ENCODE data around the gene EOMES. TPM values are rescaled to one million over a fixed set of nuclear protein-coding genes. Genes with fewer than 3 reads are reported as not detected.

EOMES gene
- total RNA-seq, 2 experiments from 2014 or later = 4.6 to 5.6 TPM

GRCh38 chr3:27729325-27729724 is 7.2 kb upstream of the EOMES start:
- Mint-ChIP-seq H3K4me3 (no peak overlapping the region), H3K36me3 (ENCODE audit: low read depth) (no peaks in the 10 kb centered on the region), H3K27ac (no peak overlapping the region), H3K9me3 (no peaks in the 10 kb centered on the region), H3K4me1 (peaks cover 38% of the 10 kb centered on the region), H3K27me3 (peaks cover 80% of the 10 kb centered on the region)
- CTCF ChIA-PET = interaction anchor here (1.4 to 3.2 kb wide), 2 partner anchors 10 to 17 kb away, joined by 6 to 25 read pairs; no protein-coding TSS in a partner anchor
- POLR2A ChIA-PET = no interaction called here
- no peak for DNase-seq

- Mint-ChIP-seq H3K4me3 (peak overlapping the region; percentile 35), H3K27ac (no peak overlapping the region), H3K4me1 (peaks cover 47% of the 10 kb centered on the region), H3K27me3 (peaks cover 88% of the 10 kb centered on the region), H3K36me3 (ENCODE audit: low read depth) (no peaks in the 10 kb centered on the region), H3K9me3 (no peaks in the 10 kb centered on the region)
- ChIA-PET POLR2A (interaction anchor here (1.4 to 2.1 kb wide), 2 partner anchors 16 to 133 kb away, joined by 3 to 9 read pairs; no protein-coding TSS in a partner anchor), CTCF (interaction anchor here (1.0 to 3.2 kb wide), 4 partner anchors 9 to 132 kb away, joined by 3 to 25 read pairs (median 6); no protein-coding TSS in a partner anchor)
- peak; percentile 30 for DNase-seq
Measured at GRCh38 chr3:27728195-27729087, 6.3 kb upstream of the EOMES start.

GRCh38 chr3:27726240-27726639 is 4.1 kb upstream of the EOMES start:
- DNase-seq = no peak
- no peaks in the 10 kb centered on the region for H3K9me3 Mint-ChIP-seq
- no peak overlapping the region for H3K27ac Mint-ChIP-seq
- ChIA-PET CTCF (interaction anchor here (3.2 kb wide), 1 partner anchor 14 kb away, joined by 25 read pairs; no protein-coding TSS in a partner anchor), POLR2A (no interaction called here)
- no peaks in the 10 kb centered on the region for H3K36me3 Mint-ChIP-seq (ENCODE audit: low read depth)
- H3K4me1 Mint-ChIP-seq = peaks cover 56% of the 10 kb centered on the region
- H3K27me3 Mint-ChIP-seq = peaks cover 87% of the 10 kb centered on the region
- no peak overlapping the region for H3K4me3 Mint-ChIP-seq

GRCh38 chr3:27724459-27725197 is 2.5 kb upstream of the EOMES start:
- no peak overlapping the region for H3K27ac Mint-ChIP-seq
- peak overlapping the region; percentile 84 for H3K4me3 Mint-ChIP-seq
- peaks cover 87% of the 10 kb centered on the region for H3K27me3 Mint-ChIP-seq
- peaks cover 52% of the 10 kb centered on the region for H3K4me1 Mint-ChIP-seq
- DNase-seq = no peak
- ChIA-PET POLR2A (interaction anchor here (5.3 kb wide), 1 partner anchor 12 kb away, joined by 35 read pairs; no protein-coding TSS in a partner anchor), CTCF (interaction anchor here (1.2 to 5.4 kb wide), 3 partner anchors 9 to 611 kb away, joined by 3 to 109 read pairs (median 21); no protein-coding TSS in a partner anchor)
- H3K36me3 Mint-ChIP-seq (ENCODE audit: low read depth) = peaks cover 6% of the 10 kb centered on the region
- H3K9me3 Mint-ChIP-seq = no peaks in the 10 kb centered on the region

- no peak for DNase-seq
- peak overlapping the region; percentile 84 for H3K4me3 Mint-ChIP-seq
- H3K4me1 Mint-ChIP-seq = peaks cover 46% of the 10 kb centered on the region
- peaks cover 87% of the 10 kb centered on the region for H3K27me3 Mint-ChIP-seq
- H3K9me3 Mint-ChIP-seq = no peaks in the 10 kb centered on the region
- no peak overlapping the region for H3K27ac Mint-ChIP-seq
- ChIA-PET CTCF (interaction anchor here (0.6 to 5.4 kb wide), 11 partner anchors 9 to 612 kb away, joined by 3 to 109 read pairs (median 7); no protein-coding TSS in a partner anchor), POLR2A (interaction anchor here (1.1 to 5.3 kb wide), 3 partner anchors 11 to 563 kb away, joined by 3 to 35 read pairs (median 7); no protein-coding TSS in a partner anchor)
- H3K36me3 Mint-ChIP-seq (ENCODE audit: low read depth) = peaks cover 6% of the 10 kb centered on the region
Measured at GRCh38 chr3:27723815-27724458, 1.8 kb upstream of the EOMES start.

- ChIA-PET CTCF (interaction anchor here (0.6 to 5.4 kb wide), 13 partner anchors 8 to 612 kb away, joined by 3 to 109 read pairs (median 6); no protein-coding TSS in a partner anchor), POLR2A (interaction anchor here (0.9 to 5.3 kb wide), 4 partner anchors 11 to 625 kb away, joined by 3 to 35 read pairs (median 5); partner anchors contain the start of genes AZI2 and ZCWPW2)
- peaks cover 86% of the 10 kb centered on the region for H3K27me3 Mint-ChIP-seq
- no peak overlapping the region for H3K27ac Mint-ChIP-seq
- H3K4me1 Mint-ChIP-seq = peaks cover 44% of the 10 kb centered on the region
- no peaks in the 10 kb centered on the region for H3K9me3 Mint-ChIP-seq
- peaks cover 7% of the 10 kb centered on the region for H3K36me3 Mint-ChIP-seq (ENCODE audit: low read depth)
- peak overlapping the region; percentile 84 for H3K4me3 Mint-ChIP-seq
- no peak for DNase-seq
Measured at GRCh38 chr3:27723456-27723814, 1.3 kb upstream of the EOMES start.

- Mint-ChIP-seq H3K4me1 (peaks cover 40% of the 10 kb centered on the region), H3K4me3 (peak overlapping the region; percentile 84), H3K9me3 (no peaks in the 10 kb centered on the region), H3K27ac (no peak overlapping the region), H3K36me3 (ENCODE audit: low read depth) (peaks cover 9% of the 10 kb centered on the region), H3K27me3 (peaks cover 83% of the 10 kb centered on the region)
- DNase-seq = no peak
- CTCF ChIA-PET = interaction anchor here (0.7 to 5.4 kb wide), 14 partner anchors 8 to 616 kb away, joined by 3 to 109 read pairs (median 6); no protein-coding TSS in a partner anchor
- POLR2A ChIA-PET = interaction anchor here (0.9 to 5.3 kb wide), 5 partner anchors 11 to 626 kb away, joined by 3 to 35 read pairs (median 7); partner anchors contain the start of genes AZI2 and ZCWPW2
Measured at GRCh38 chr3:27723001-27723445, 900 bp upstream of the EOMES start.

GRCh38 chr3:27720899-27721716 is 1.0 kb downstream of the EOMES start:
- peak; percentile 27 for DNase-seq
- Mint-ChIP-seq H3K27me3 (peaks cover 73% of the 10 kb centered on the region), H3K4me3 (peak overlapping the region; percentile 79), H3K9me3 (no peaks in the 10 kb centered on the region), H3K4me1 (peaks cover 42% of the 10 kb centered on the region), H3K27ac (peak overlapping the region; percentile 60), H3K36me3 (ENCODE audit: low read depth) (peaks cover 20% of the 10 kb centered on the region)
- CTCF ChIA-PET = interaction anchor here (0.5 to 5.4 kb wide), 28 partner anchors 7 to 628 kb away, joined by 3 to 109 read pairs (median 4); partner anchors contain the start of genes AZI2 and ZCWPW2
- POLR2A ChIA-PET = interaction anchor here (0.7 to 5.3 kb wide), 8 partner anchors 9 to 627 kb away, joined by 3 to 35 read pairs (median 6); partner anchors contain the start of genes AZI2 and ZCWPW2

GRCh38 chr3:27719314-27720003 is 2.7 kb downstream of the EOMES start:
- Mint-ChIP-seq H3K4me1 (peaks cover 50% of the 10 kb centered on the region), H3K36me3 (ENCODE audit: low read depth) (peaks cover 20% of the 10 kb centered on the region), H3K27ac (peak overlapping the region; percentile 67), H3K4me3 (peak overlapping the region; percentile 46), H3K9me3 (no peaks in the 10 kb centered on the region), H3K27me3 (peaks cover 70% of the 10 kb centered on the region)
- ChIA-PET POLR2A (no interaction called here), CTCF (interaction anchor here (2.0 to 5.4 kb wide), 3 partner anchors 7 to 607 kb away, joined by 6 to 109 read pairs (median 73); no protein-coding TSS in a partner anchor)
- DNase-seq = no peak

GRCh38 chr3:27718459-27718858 is 3.7 kb downstream of the EOMES start:
- DNase-seq = no peak
- H3K4me3 Mint-ChIP-seq = no peak overlapping the region
- peaks cover 50% of the 10 kb centered on the region for H3K4me1 Mint-ChIP-seq
- H3K27me3 Mint-ChIP-seq = peaks cover 70% of the 10 kb centered on the region
- ChIA-PET POLR2A (no interaction called here), CTCF (no interaction called here)
- no peaks in the 10 kb centered on the region for H3K9me3 Mint-ChIP-seq
- no peak overlapping the region for H3K27ac Mint-ChIP-seq
- H3K36me3 Mint-ChIP-seq (ENCODE audit: low read depth) = peaks cover 20% of the 10 kb centered on the region
